DMS79 (cell line): ENCODE data around the gene AMMECR1L.
"Not testable (repeated sequence)": the region's sequence is repeated elsewhere in the genome, so short reads cannot be mapped to it uniquely, and the experiment has no call there.

Source experiments
- DNase-seq: peaks from one replicate; lab custom pipeline; 2025; lab: John Stamatoyannopoulos, UW

The AMMECR1L gene

GRCh38 chr2:127885780-127886592 is at the start of gene AMMECR1L:
AMMECR1L (minus strand) TSS chr2:127885956; CDS start chr2:127874234, 11,722 bp downstream.
- peak; percentile 12 for DNase-seq

GRCh38 chr2:127935337-127935736 is 49.6 kb upstream of the AMMECR1L start:
- DNase-seq, result no peak

GRCh38 chr2:127932199-127932876 is 46.6 kb upstream of the AMMECR1L start:
- no peak for DNase-seq

GRCh38 chr2:127929449-127929848 is 43.7 kb upstream of the AMMECR1L start:
- no peak for DNase-seq

- DNase-seq, result no peak
Observed at GRCh38 chr2:127927384-127927783, 41.6 kb upstream of the AMMECR1L start.

GRCh38 chr2:127917916-127918315 is 32.2 kb upstream of the AMMECR1L start:
- DNase-seq, result no peak

- no peak for DNase-seq
Observed at GRCh38 chr2:127913808-127914457, 28.2 kb upstream of the AMMECR1L start.

- DNase-seq, result no peak
Observed at GRCh38 chr2:127911737-127912136, 26.0 kb upstream of the AMMECR1L start.

- no peak for DNase-seq
Observed at GRCh38 chr2:127910415-127910814, 24.7 kb upstream of the AMMECR1L start.

- no peak for DNase-seq
Observed at GRCh38 chr2:127909019-127909418, 23.3 kb upstream of the AMMECR1L start.

GRCh38 chr2:127907733-127908400 is 22.1 kb upstream of the AMMECR1L start:
- not testable (repeated sequence) for DNase-seq

GRCh38 chr2:127906206-127906926 is 20.6 kb upstream of the AMMECR1L start:
- no peak for DNase-seq

- DNase-seq, result no peak
Observed at GRCh38 chr2:127901339-127902056, 15.7 kb upstream of the AMMECR1L start.

GRCh38 chr2:127897531-127898211 is 11.9 kb upstream of the AMMECR1L start:
- no peak for DNase-seq

GRCh38 chr2:127893494-127893893 is 7.7 kb upstream of the AMMECR1L start:
- no peak for DNase-seq

GRCh38 chr2:127893033-127893432 is 7.3 kb upstream of the AMMECR1L start:
- DNase-seq, result no peak

GRCh38 chr2:127891811-127892210 is 6.1 kb upstream of the AMMECR1L start:
- no peak for DNase-seq

GRCh38 chr2:127890756-127891155 is 5.0 kb upstream of the AMMECR1L start:
- not testable (repeated sequence) for DNase-seq

- no peak for DNase-seq
Observed at GRCh38 chr2:127888772-127889171, 3.0 kb upstream of the AMMECR1L start.

GRCh38 chr2:127887776-127888130 is 2.0 kb upstream of the AMMECR1L start:
- DNase-seq, result no peak
